Epidermal melanocyte (primary cell): ENCODE data around the gene AMPD1.

Experiments used
- DNase-seq: peaks from one replicate; pipeline ENCODE4 v3.0.0; 2011; ENCODE audit warnings: low spot score; ENCODE audit not compliant: insufficient read length

AMPD1 gene

GRCh38 chr1:114695430-114696058, at the start of gene AMPD1:
Gene AMPD1 (minus strand): TSS chr1:114695546. CDS start chr1:114695471, 75 bp downstream.
- no peak for DNase-seq

GRCh38 chr1:114741963-114742746, 46.8 kb upstream of the AMPD1 start:
- DNase-seq, result no peak

GRCh38 chr1:114740331-114740730, 45.0 kb upstream of the AMPD1 start:
- DNase-seq, result no peak

GRCh38 chr1:114737314-114737849, 42.0 kb upstream of the AMPD1 start:
- no peak for DNase-seq

GRCh38 chr1:114735479-114735878, 40.1 kb upstream of the AMPD1 start:
- no peak for DNase-seq

- no peak for DNase-seq
Measured at GRCh38 chr1:114729782-114730181, 34.4 kb upstream of the AMPD1 start.

GRCh38 chr1:114728553-114728952, 33.2 kb upstream of the AMPD1 start:
- DNase-seq, result no peak

- DNase-seq, result no peak
Measured at GRCh38 chr1:114725230-114725629, 29.9 kb upstream of the AMPD1 start.

- DNase-seq, result no peak
Measured at GRCh38 chr1:114723915-114724314, 28.6 kb upstream of the AMPD1 start.

GRCh38 chr1:114723457-114723856, 28.1 kb upstream of the AMPD1 start:
- DNase-seq, result no peak

- no peak for DNase-seq
Measured at GRCh38 chr1:114720492-114720891, 25.1 kb upstream of the AMPD1 start.

GRCh38 chr1:114719424-114719787, 24.1 kb upstream of the AMPD1 start:
- no peak for DNase-seq

- DNase-seq, result no peak
Measured at GRCh38 chr1:114718661-114719423, 23.5 kb upstream of the AMPD1 start.

- peak; percentile 72 for DNase-seq
Measured at GRCh38 chr1:114716304-114717170, 21.2 kb upstream of the AMPD1 start, which contains the start of gene NRAS. Gene NRAS (minus strand): TSS chr1:114716771. CDS start chr1:114716160, 611 bp downstream.

- DNase-seq, result no peak
Measured at GRCh38 chr1:114715952-114716303, 20.6 kb upstream of the AMPD1 start.

- no peak for DNase-seq
Measured at GRCh38 chr1:114712977-114713376, 17.6 kb upstream of the AMPD1 start.

- DNase-seq, result no peak
Measured at GRCh38 chr1:114710360-114710759, 15.0 kb upstream of the AMPD1 start.

GRCh38 chr1:114707604-114708003, 12.3 kb upstream of the AMPD1 start:
- DNase-seq, result no peak

GRCh38 chr1:114703242-114703641, 7.9 kb upstream of the AMPD1 start:
- DNase-seq, result no peak

- no peak for DNase-seq
Measured at GRCh38 chr1:114702737-114703136, 7.4 kb upstream of the AMPD1 start.

GRCh38 chr1:114701931-114702330, 6.6 kb upstream of the AMPD1 start:
- no peak for DNase-seq
